ENCODE measurements around the gene MRPS18A.

Gene MRPS18A

GRCh38 chr6:43630980-43631619 lies 56.5 kb downstream of the MRPS18A start:
- DNase-seq: no peak

GRCh38 chr6:43629505-43630300 lies 57.9 kb downstream of the MRPS18A start:
- peak; percentile 94 for DNase-seq

GRCh38 chr6:43629104-43629504 lies 58.5 kb downstream of the MRPS18A start, which contains the start of gene GTPBP2:
TSS of gene GTPBP2 (minus strand) at chr6:43629264. CDS start at chr6:43629162, 102 bp downstream.
- peak; percentile 94 for DNase-seq

- DNase-seq: peak; percentile 17
Observed at GRCh38 chr6:43628393-43629103, 59.0 kb downstream of the MRPS18A start.

- no peak for DNase-seq
Observed at GRCh38 chr6:43627008-43627825, 60.4 kb downstream of the MRPS18A start.

- no peak for DNase-seq
Observed at GRCh38 chr6:43625393-43625992, 62.1 kb downstream of the MRPS18A start.

- DNase-seq: no peak
Observed at GRCh38 chr6:43624786-43625288, 62.8 kb downstream of the MRPS18A start.

GRCh38 chr6:43623880-43624785 lies 63.5 kb downstream of the MRPS18A start:
- DNase-seq: no peak

GRCh38 chr6:43622541-43622940 lies 65.0 kb downstream of the MRPS18A start:
- no peak for DNase-seq

- no peak for DNase-seq
Observed at GRCh38 chr6:43621836-43622180, 65.8 kb downstream of the MRPS18A start.
